ENCODE measurements around the gene MVB12B. TPM values are rescaled to one million over a fixed set of nuclear protein-coding genes. Genes with fewer than 3 reads are reported as not detected.

MVB12B gene
- total RNA-seq, 1 donor = 9.4 TPM

GRCh38 chr9:126524353-126525077, 197.9 kb downstream of the MVB12B start:
- Histone ChIP-seq H3K4me3 (ENCODE audit: low read length) (no peak overlapping the region), H3K4me1 (ENCODE audit: insufficient read depth, low read length) (peaks cover 45% of the 10 kb centered on the region)

GRCh38 chr9:126526218-126527108, 199.8 kb downstream of the MVB12B start:
- H3K9me3 ChIP-seq (ENCODE audit: low read depth, low read length) = no peaks in the 10 kb centered on the region

More at GRCh38 chr9:126524353-126525077, 197.9 kb downstream of the MVB12B start:
- Histone ChIP-seq H3K9me3 (ENCODE audit: low read depth, low read length) (no peaks in the 10 kb centered on the region), H3K27me3 (ENCODE audit: insufficient read depth, low read length) (no peaks in the 10 kb centered on the region)

GRCh38 chr9:126527109-126527825, 200.6 kb downstream of the MVB12B start:
- Histone ChIP-seq H3K27me3 (ENCODE audit: insufficient read depth, low read length) (no peaks in the 10 kb centered on the region), H3K4me1 (ENCODE audit: insufficient read depth, low read length) (peaks cover 57% of the 10 kb centered on the region), H3K4me3 (ENCODE audit: low read length) (no peak overlapping the region), H3K9me3 (ENCODE audit: low read depth, low read length) (no peaks in the 10 kb centered on the region)

More at GRCh38 chr9:126526218-126527108, 199.8 kb downstream of the MVB12B start:
- no peaks in the 10 kb centered on the region for H3K27me3 ChIP-seq (ENCODE audit: insufficient read depth, low read length)
- no peak overlapping the region for H3K4me3 ChIP-seq (ENCODE audit: low read length)
- peaks cover 49% of the 10 kb centered on the region for H3K4me1 ChIP-seq (ENCODE audit: insufficient read depth, low read length)

- H3K9me3 ChIP-seq (ENCODE audit: low read depth, low read length) = no peaks in the 10 kb centered on the region
- no peaks in the 10 kb centered on the region for H3K27me3 ChIP-seq (ENCODE audit: insufficient read depth, low read length)
- H3K4me1 ChIP-seq (ENCODE audit: insufficient read depth, low read length) = peaks cover 60% of the 10 kb centered on the region
- H3K4me3 ChIP-seq (ENCODE audit: low read length) = no peak overlapping the region
These were observed 201.5 kb downstream of the MVB12B start for GRCh38 chr9:126528111-126528510.

GRCh38 chr9:126528915-126529314, 202.3 kb downstream of the MVB12B start:
- Histone ChIP-seq H3K4me3 (ENCODE audit: low read length) (no peak overlapping the region), H3K27me3 (ENCODE audit: insufficient read depth, low read length) (no peaks in the 10 kb centered on the region), H3K4me1 (ENCODE audit: insufficient read depth, low read length) (peaks cover 59% of the 10 kb centered on the region), H3K9me3 (ENCODE audit: low read depth, low read length) (no peaks in the 10 kb centered on the region)

- H3K4me3 ChIP-seq (ENCODE audit: low read length) = no peak overlapping the region
- no peaks in the 10 kb centered on the region for H3K9me3 ChIP-seq (ENCODE audit: low read depth, low read length)
- H3K4me1 ChIP-seq (ENCODE audit: insufficient read depth, low read length) = peaks cover 44% of the 10 kb centered on the region
- H3K27me3 ChIP-seq (ENCODE audit: insufficient read depth, low read length) = no peaks in the 10 kb centered on the region
These were observed 204.5 kb downstream of the MVB12B start for GRCh38 chr9:126531035-126531571.

- no peaks in the 10 kb centered on the region for H3K9me3 ChIP-seq (ENCODE audit: low read depth, low read length)
- H3K4me3 ChIP-seq (ENCODE audit: low read length) = no peak overlapping the region
- H3K27me3 ChIP-seq (ENCODE audit: insufficient read depth, low read length) = no peaks in the 10 kb centered on the region
- peaks cover 39% of the 10 kb centered on the region for H3K4me1 ChIP-seq (ENCODE audit: insufficient read depth, low read length)
These were observed 205.0 kb downstream of the MVB12B start for GRCh38 chr9:126531591-126531990.

- Histone ChIP-seq H3K4me3 (ENCODE audit: low read length) (no peak overlapping the region), H3K9me3 (ENCODE audit: low read depth, low read length) (no peaks in the 10 kb centered on the region), H3K27me3 (ENCODE audit: insufficient read depth, low read length) (no peaks in the 10 kb centered on the region), H3K4me1 (ENCODE audit: insufficient read depth, low read length) (peaks cover 37% of the 10 kb centered on the region)
These were observed 205.4 kb downstream of the MVB12B start for GRCh38 chr9:126532019-126532462.

- Histone ChIP-seq H3K4me3 (ENCODE audit: low read length) (no peak overlapping the region), H3K9me3 (ENCODE audit: low read depth, low read length) (no peaks in the 10 kb centered on the region), H3K4me1 (ENCODE audit: insufficient read depth, low read length) (peaks cover 37% of the 10 kb centered on the region), H3K27me3 (ENCODE audit: insufficient read depth, low read length) (no peaks in the 10 kb centered on the region)
These were observed 205.9 kb downstream of the MVB12B start for GRCh38 chr9:126532489-126532888.

- peaks cover 35% of the 10 kb centered on the region for H3K4me1 ChIP-seq (ENCODE audit: insufficient read depth, low read length)
- no peaks in the 10 kb centered on the region for H3K27me3 ChIP-seq (ENCODE audit: insufficient read depth, low read length)
- no peaks in the 10 kb centered on the region for H3K9me3 ChIP-seq (ENCODE audit: low read depth, low read length)
- no peak overlapping the region for H3K4me3 ChIP-seq (ENCODE audit: low read length)
These were observed 206.6 kb downstream of the MVB12B start for GRCh38 chr9:126532951-126533925.

GRCh38 chr9:126533926-126534310, 207.3 kb downstream of the MVB12B start:
- Histone ChIP-seq H3K4me3 (ENCODE audit: low read length) (no peak overlapping the region), H3K9me3 (ENCODE audit: low read depth, low read length) (no peaks in the 10 kb centered on the region), H3K27me3 (ENCODE audit: insufficient read depth, low read length) (no peaks in the 10 kb centered on the region), H3K4me1 (ENCODE audit: insufficient read depth, low read length) (peaks cover 33% of the 10 kb centered on the region)

GRCh38 chr9:126534431-126535186, 208.0 kb downstream of the MVB12B start:
- H3K4me3 ChIP-seq (ENCODE audit: low read length) = no peak overlapping the region
- H3K4me1 ChIP-seq (ENCODE audit: insufficient read depth, low read length) = peaks cover 33% of the 10 kb centered on the region
- H3K27me3 ChIP-seq (ENCODE audit: insufficient read depth, low read length) = no peaks in the 10 kb centered on the region
- no peaks in the 10 kb centered on the region for H3K9me3 ChIP-seq (ENCODE audit: low read depth, low read length)

- Histone ChIP-seq H3K9me3 (ENCODE audit: low read depth, low read length) (no peaks in the 10 kb centered on the region), H3K27me3 (ENCODE audit: insufficient read depth, low read length) (no peaks in the 10 kb centered on the region), H3K4me1 (ENCODE audit: insufficient read depth, low read length) (peaks cover 33% of the 10 kb centered on the region), H3K4me3 (ENCODE audit: low read length) (no peak overlapping the region)
These were observed 209.5 kb downstream of the MVB12B start for GRCh38 chr9:126536131-126536530.
